Naive thymus-derived CD8-positive, alpha-beta T cell (primary cell): ENCODE results near the gene MTMR12. TPM values are rescaled to one million over a fixed set of nuclear protein-coding genes. Genes with fewer than 3 reads are reported as not detected.
"Not testable (repeated sequence)": the region's sequence is repeated elsewhere in the genome, so short reads cannot be mapped to it uniquely, and the experiment has no call there.

Source experiments
- ATAC-seq, 2 donors: fragments of 150-1000 bp; cut with Tn5 transposase in 1 of 2; sonication (Bioruptor Pico), chemical (Tn5 transposase) in 1 of 2; 1 replicate in 1 of 2; 2 replicates in 1 of 2; pipeline ENCODE4 v1.10.0; 2021; ENCODE audit warnings: mild to moderate bottlenecking in 2 of 2, moderate library complexity in 2 of 2
- POLR2A ChIA-PET: fragments of 350-600 bp; sonication (Branson Sonifier 250); formaldehyde crosslinking; loops from one replicate; lab custom pipeline; 2021; ENCODE audit warnings: antibody characterized with exemption; lab: Charles Lee
- DNase-seq, 10 donors: peaks; one replicate each; pipeline versions ENCODE4 v3.0.0 to v3.0.0-alpha.2; 2020 to 2022
- H3K27ac Mint-ChIP-seq, 10 donors: one replicate each; pipeline ENCODE4 v1.8.0; 2020 to 2022; ENCODE audit warnings: mild to moderate bottlenecking in 10 of 10, mixed read lengths in 10 of 10, moderate library complexity in 4 of 10, inconsistent platforms in 1 of 10
- H3K27me3 Mint-ChIP-seq, 5 donors: one replicate each; pipeline ENCODE4 v1.8.0; 2021 to 2022; ENCODE audit warnings: mixed read lengths in 5 of 5
- H3K36me3 Mint-ChIP-seq, 3 donors: one replicate each; pipeline ENCODE4 v1.8.0; 2020 to 2022; ENCODE audit warnings: mixed read lengths in 3 of 3, mild to moderate bottlenecking in 2 of 3, inconsistent platforms in 1 of 3
- H3K4me1 Mint-ChIP-seq, 4 donors: one replicate each; pipeline ENCODE4 v1.8.0; 2021 to 2022; ENCODE audit warnings: mixed read lengths in 4 of 4
- H3K4me3 Mint-ChIP-seq, 10 donors: one replicate each; pipeline ENCODE4 v1.8.0; 2020 to 2022; ENCODE audit warnings: mild to moderate bottlenecking in 10 of 10, mixed read lengths in 10 of 10, moderate library complexity in 6 of 10, inconsistent platforms in 1 of 10
- H3K9me3 Mint-ChIP-seq, 9 donors: one replicate each; pipeline ENCODE4 v1.8.0; 2020 to 2022; ENCODE audit warnings: mixed read lengths in 9 of 9, mild to moderate bottlenecking in 3 of 9, inconsistent platforms in 1 of 9, moderate library complexity in 1 of 9
- polyA plus RNA-seq, 3 donors: library from polyadenylated mRNA; unstranded; fragments of 300-500 nt; fragmentation: Illumina TruSeq; gene quantifications; one replicate each; pipeline ENCODE4 v1.2.3, GENCODE V29; 2021
- total RNA-seq, 8 experiments: library from RNA in 2 of 8; stranded (reverse) in 2 of 8; gene quantifications; one replicate each; pipeline ENCODE4 v1.2.3 and lab custom pipeline; 2021 to 2026

MTMR12 gene
- total and polyA plus RNA-seq, 5 experiments from 2014 or later, result 14.2 to 32.5 (median 17.2) TPM

GRCh38 chr5:32217886-32218396 lies 94.8 kb downstream of the MTMR12 start:
- Mint-ChIP-seq H3K4me3 (no peak overlapping the region), H3K4me1 (no peaks in the 10 kb centered on the region), H3K27ac (peak overlapping the region in 1 of 10 donors; percentile 29), H3K9me3 (peaks cover 0 to 2% (median 0%) of the 10 kb centered on the region in 9 donors), H3K36me3 (no peaks in the 10 kb centered on the region), H3K27me3 (peaks cover 0 to 3% (median 0%) of the 10 kb centered on the region in 5 donors)
- DNase-seq (no peak), ATAC-seq (no peak)
- POLR2A ChIA-PET, result no interaction called here

- POLR2A ChIA-PET, ATAC-seq, H3K4me3 Mint-ChIP-seq, H3K9me3 Mint-ChIP-seq, H3K36me3 Mint-ChIP-seq, H3K27me3 Mint-ChIP-seq, DNase-seq, H3K27ac Mint-ChIP-seq: not testable (repeated sequence)
- H3K4me1 Mint-ChIP-seq, result peaks cover 0 to 12% (median 3%) of the 10 kb centered on the region in 4 donors
Observed at GRCh38 chr5:32214344-32214743, 98.4 kb downstream of the MTMR12 start.

GRCh38 chr5:32210151-32210550 lies 102.6 kb downstream of the MTMR12 start:
- H3K36me3 Mint-ChIP-seq, result no peaks in the 10 kb centered on the region
- no peak for DNase-seq
- H3K9me3 Mint-ChIP-seq, result peaks cover 0 to 2% (median 0%) of the 10 kb centered on the region in 9 donors
- peaks cover 0 to 12% (median 3%) of the 10 kb centered on the region in 4 donors for H3K4me1 Mint-ChIP-seq
- H3K27me3 Mint-ChIP-seq, result peaks cover 0 to 3% (median 0%) of the 10 kb centered on the region in 5 donors
- H3K27ac Mint-ChIP-seq, result no peak overlapping the region
- POLR2A ChIA-PET, result no interaction called here
- ATAC-seq, result no peak
- H3K4me3 Mint-ChIP-seq, result no peak overlapping the region

GRCh38 chr5:32208837-32209236 lies 103.9 kb downstream of the MTMR12 start:
- H3K9me3 Mint-ChIP-seq, DNase-seq, H3K4me3 Mint-ChIP-seq, POLR2A ChIA-PET, H3K27ac Mint-ChIP-seq, ATAC-seq, H3K27me3 Mint-ChIP-seq, H3K36me3 Mint-ChIP-seq: not testable (repeated sequence)
- H3K4me1 Mint-ChIP-seq, result peaks cover 0 to 12% (median 3%) of the 10 kb centered on the region in 4 donors

GRCh38 chr5:32207355-32207634 lies 105.4 kb downstream of the MTMR12 start:
- Mint-ChIP-seq H3K4me1 (peaks cover 0 to 12% (median 3%) of the 10 kb centered on the region in 4 donors), H3K27ac (no peak overlapping the region), H3K4me3 (no peak overlapping the region), H3K27me3 (peaks cover 0 to 4% (median 0%) of the 10 kb centered on the region in 5 donors), H3K36me3 (no peaks in the 10 kb centered on the region), H3K9me3 (no peaks in the 10 kb centered on the region)
- POLR2A ChIA-PET, result no interaction called here
- DNase-seq, result no peak
- no peak for ATAC-seq

GRCh38 chr5:32206509-32207354 lies 106.0 kb downstream of the MTMR12 start:
- Mint-ChIP-seq H3K9me3 (no peaks in the 10 kb centered on the region), H3K27ac (peak overlapping the region in 1 of 10 donors; percentile 5), H3K36me3 (no peaks in the 10 kb centered on the region), H3K27me3 (peaks cover 0 to 5% (median 0%) of the 10 kb centered on the region in 5 donors), H3K4me3 (no peak overlapping the region), H3K4me1 (peaks cover 0 to 12% (median 3%) of the 10 kb centered on the region in 4 donors)
- POLR2A ChIA-PET, result no interaction called here
- DNase-seq (no peak), ATAC-seq (no peak)

GRCh38 chr5:32206053-32206452 lies 106.7 kb downstream of the MTMR12 start:
- H3K9me3 Mint-ChIP-seq, result no peaks in the 10 kb centered on the region
- DNase-seq, result no peak
- no peaks in the 10 kb centered on the region for H3K36me3 Mint-ChIP-seq
- POLR2A ChIA-PET, result no interaction called here
- H3K4me1 Mint-ChIP-seq, result peaks cover 0 to 8% (median 2%) of the 10 kb centered on the region in 4 donors
- no peak for ATAC-seq
- H3K4me3 Mint-ChIP-seq, result no peak overlapping the region
- peaks cover 0 to 6% (median 0%) of the 10 kb centered on the region in 5 donors for H3K27me3 Mint-ChIP-seq
- H3K27ac Mint-ChIP-seq, result no peak overlapping the region

GRCh38 chr5:32202394-32202793 lies 110.3 kb downstream of the MTMR12 start:
- POLR2A ChIA-PET, result no interaction called here
- Mint-ChIP-seq H3K9me3 (no peaks in the 10 kb centered on the region), H3K4me3 (no peak overlapping the region), H3K27ac (no peak overlapping the region), H3K4me1 (no peaks in the 10 kb centered on the region), H3K27me3 (peaks cover 0 to 12% (median 5%) of the 10 kb centered on the region in 5 donors), H3K36me3 (no peaks in the 10 kb centered on the region)
- ATAC-seq, result no peak
- DNase-seq, result no peak

GRCh38 chr5:32201122-32201753 lies 111.5 kb downstream of the MTMR12 start:
- Mint-ChIP-seq H3K27ac (peak overlapping the region in 1 of 10 donors; percentile 18), H3K4me3 (no peak overlapping the region), H3K9me3 (no peaks in the 10 kb centered on the region), H3K27me3 (peaks cover 0 to 12% (median 6%) of the 10 kb centered on the region in 5 donors), H3K4me1 (no peaks in the 10 kb centered on the region), H3K36me3 (no peaks in the 10 kb centered on the region)
- POLR2A ChIA-PET, result no interaction called here
- DNase-seq (no peak), ATAC-seq (no peak)

GRCh38 chr5:32197032-32197431 lies 115.7 kb downstream of the MTMR12 start:
- Mint-ChIP-seq H3K4me3 (no peak overlapping the region), H3K9me3 (peaks cover 0 to 2% (median 0%) of the 10 kb centered on the region in 9 donors), H3K27ac (no peak overlapping the region), H3K27me3 (peaks cover 7 to 15% (median 12%) of the 10 kb centered on the region in 5 donors), H3K4me1 (peaks cover 0 to 9% (median 3%) of the 10 kb centered on the region in 4 donors), H3K36me3 (peaks cover 0 to 2% (median 0%) of the 10 kb centered on the region in 3 donors)
- DNase-seq, result no peak
- POLR2A ChIA-PET, result no interaction called here
- no peak for ATAC-seq

GRCh38 chr5:32195265-32195664 lies 117.5 kb downstream of the MTMR12 start:
- Mint-ChIP-seq H3K9me3 (peaks cover 0 to 2% (median 0%) of the 10 kb centered on the region in 9 donors), H3K36me3 (peaks cover 0 to 2% (median 0%) of the 10 kb centered on the region in 3 donors), H3K4me3 (no peak overlapping the region), H3K27ac (no peak overlapping the region), H3K27me3 (peaks cover 7 to 15% (median 10%) of the 10 kb centered on the region in 5 donors), H3K4me1 (peaks cover 0 to 9% (median 3%) of the 10 kb centered on the region in 4 donors)
- ATAC-seq, result no peak
- no peak for DNase-seq
- POLR2A ChIA-PET, result no interaction called here

GRCh38 chr5:32193591-32193990 lies 119.1 kb downstream of the MTMR12 start:
- no peak overlapping the region for H3K4me3 Mint-ChIP-seq
- peaks cover 0 to 9% (median 3%) of the 10 kb centered on the region in 4 donors for H3K4me1 Mint-ChIP-seq
- ATAC-seq, result no peak
- POLR2A ChIA-PET, result no interaction called here
- peaks cover 4 to 15% (median 10%) of the 10 kb centered on the region in 5 donors for H3K27me3 Mint-ChIP-seq
- H3K27ac Mint-ChIP-seq, result no peak overlapping the region
- peaks cover 0 to 2% (median 0%) of the 10 kb centered on the region in 3 donors for H3K36me3 Mint-ChIP-seq
- no peak for DNase-seq
- peaks cover 0 to 2% (median 0%) of the 10 kb centered on the region in 9 donors for H3K9me3 Mint-ChIP-seq

- peaks cover 0 to 9% (median 4%) of the 10 kb centered on the region in 4 donors for H3K4me1 Mint-ChIP-seq
- ATAC-seq, result no peak
- H3K9me3 Mint-ChIP-seq, result peaks cover 0 to 7% (median 0%) of the 10 kb centered on the region in 9 donors
- peaks cover 0 to 2% (median 0%) of the 10 kb centered on the region in 3 donors for H3K36me3 Mint-ChIP-seq
- H3K27ac Mint-ChIP-seq, result no peak overlapping the region
- no peak for DNase-seq
- no peak overlapping the region for H3K4me3 Mint-ChIP-seq
- H3K27me3 Mint-ChIP-seq, result peaks cover 4 to 15% (median 7%) of the 10 kb centered on the region in 5 donors
- POLR2A ChIA-PET, result no interaction called here
Observed at GRCh38 chr5:32190095-32190494, 122.6 kb downstream of the MTMR12 start.
